ENCODE measurements around the gene GRM5.

- TF ChIP-seq TAF1 (conservative IDR thresholded peaks at IDR 0.05), result no peak
- TF ChIP-seq CTCF (IDR thresholded peaks at IDR 0.05; ENCODE audit: low read depth, low read length, missing input control), result no peak
- no peak for TF ChIP-seq MAX (IDR thresholded peaks at IDR 0.05)
- TF ChIP-seq ATF3 (IDR thresholded peaks at IDR 0.05), result no peak
- no peak for TF ChIP-seq SP1 (IDR thresholded peaks at IDR 0.05)
- no peak for TF ChIP-seq RAD21 (IDR thresholded peaks at IDR 0.05)
- no peak for TF ChIP-seq EGR1 (IDR thresholded peaks at IDR 0.05; ENCODE audit: low read depth in 2 of 2)
- TF ChIP-seq, protein P1, sequence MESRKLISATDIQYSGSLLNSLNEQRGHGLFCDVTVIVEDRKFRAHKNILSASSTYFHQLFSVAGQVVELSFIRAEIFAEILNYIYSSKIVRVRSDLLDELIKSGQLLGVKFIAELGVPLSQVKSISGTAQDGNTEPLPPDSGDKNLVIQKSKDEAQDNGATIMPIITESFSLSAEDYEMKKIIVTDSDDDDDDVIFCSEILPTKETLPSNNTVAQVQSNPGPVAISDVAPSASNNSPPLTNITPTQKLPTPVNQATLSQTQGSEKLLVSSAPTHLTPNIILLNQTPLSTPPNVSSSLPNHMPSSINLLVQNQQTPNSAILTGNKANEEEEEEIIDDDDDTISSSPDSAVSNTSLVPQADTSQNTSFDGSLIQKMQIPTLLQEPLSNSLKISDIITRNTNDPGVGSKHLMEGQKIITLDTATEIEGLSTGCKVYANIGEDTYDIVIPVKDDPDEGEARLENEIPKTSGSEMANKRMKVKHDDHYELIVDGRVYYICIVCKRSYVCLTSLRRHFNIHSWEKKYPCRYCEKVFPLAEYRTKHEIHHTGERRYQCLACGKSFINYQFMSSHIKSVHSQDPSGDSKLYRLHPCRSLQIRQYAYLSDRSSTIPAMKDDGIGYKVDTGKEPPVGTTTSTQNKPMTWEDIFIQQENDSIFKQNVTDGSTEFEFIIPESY (IDR thresholded peaks at IDR 0.05), result no peak
- no peak for TF ChIP-seq HNF4G (IDR thresholded peaks at IDR 0.05)
- TF ChIP-seq JUND (IDR thresholded peaks at IDR 0.05), result no peak
Measured at GRCh38 chr11:88603091-88603867, 462.5 kb downstream of the GRM5 start.
